HEK293T (cell line): ENCODE results near the gene ZDHHC14.

Experiments
- BHLHE40 ChIP-seq: fragments of 450-650 bp; IDR thresholded peaks from 2 replicates; pipeline ENCODE4 v1.6.1; 2016; ENCODE audit warnings: mild to moderate bottlenecking, moderate library complexity, borderline replicate concordance
- L3MBTL2 ChIP-seq: fragments of 450-650 bp; conservative IDR thresholded peaks from 2 replicates; pipeline ENCODE4 v1.6.1; 2016; ENCODE audit warnings: mild to moderate bottlenecking
- LEF1 ChIP-seq: fragments of 450-650 bp; IDR thresholded peaks from 2 replicates; pipeline ENCODE4 v1.6.1; 2017; ENCODE audit warnings: mild to moderate bottlenecking, borderline replicate concordance

GRCh38 chr6:157670466-157671186 lies 289.6 kb downstream of the ZDHHC14 start:
- TF ChIP-seq L3MBTL2 (no peak), LEF1 (no peak), BHLHE40 (no peak)
